K562 (cell line): Measurements from ENCODE around the gene GPR183. TPM values are rescaled to one million over a fixed set of nuclear protein-coding genes. Genes with fewer than 3 reads are reported as not detected.
A peak's percentile ranks its signal among the peaks of the same experiment; 100 is the strongest.

Experiments
- ATAC-seq: fragments of 200-7000 bp; cut with Tn5 transposase; 3 replicates; pipeline ENCODE4 v1.9.1; 2020; ENCODE audit warnings: moderate library complexity
- BruUV-seq: library from RNA; stranded (reverse); fragments of 400-500 nt; replicated peaks from 2 replicates; lab custom pipeline; 2021; lab: Mats Ljungman, UMichigan
- CTCF ChIA-PET: fragments of 300-600 bp; formaldehyde crosslinking; extraction: SDS; loops from one replicate; lab custom pipeline; 2021; ENCODE audit warnings: low intra/inter-chr PET ratio; lab: Yijun Ruan, JAX
- POLR2A ChIA-PET: fragments of 300-600, 350-650 bp; sonication (Branson Sonifier 250); formaldehyde crosslinking; extraction: SDS; loops from one replicate; lab custom pipeline; 2021; ENCODE audit warnings: antibody characterized with exemption, inconsistent platforms; lab: Yijun Ruan, JAX
- DNase-seq, 4 experiments: peaks; one replicate each; pipeline versions ENCODE4 v3.0.0 to v3.0.0-alpha.2; 2011 to 2018; ENCODE audit warnings: low spot score in 3 of 4, mixed read lengths in 3 of 4; ENCODE audit errors: extremely low read depth in 1 of 4
- FAIRE-seq: peaks from 2 replicates; lab custom pipeline; 2011; peaks lifted over from hg19 to GRCh38; lab: Jason Lieb, UNC
- H2AFZ ChIP-seq: 2 replicates; pipeline ENCODE4 v1.6.0; 2011; ENCODE audit warnings: low read depth, low read length, control low read depth, inconsistent platforms
- H3K27ac ChIP-seq: fragments of 200-600 bp; 3 replicates; pipeline ENCODE4 v1.8.0; 2011; ENCODE audit warnings: low read depth, mild to moderate bottlenecking, control low read depth, inconsistent platforms, low read length, moderate library complexity, mixed read lengths; ENCODE audit errors: extremely low read depth
- H3K27me3 ChIP-seq, 2 experiments: fragments of 300-600 bp in 1 of 2; 2 replicates in 1 of 2; 3 replicates in 1 of 2; pipeline versions ENCODE4 v1.6.0 to v1.8.0; 2011; ENCODE audit warnings: inconsistent platforms in 2 of 2, low read length in 2 of 2, mild to moderate bottlenecking in 1 of 2, mixed read lengths in 1 of 2, moderate library complexity in 1 of 2; ENCODE audit not compliant: control insufficient read depth in 2 of 2, insufficient read depth in 2 of 2
- H3K36me3 ChIP-seq: fragments of 300-600 bp; 3 replicates; pipeline ENCODE4 v1.8.0; 2011; ENCODE audit warnings: mild to moderate bottlenecking, low read length, inconsistent platforms; ENCODE audit not compliant: control insufficient read depth, insufficient read depth
- H3K4me1 ChIP-seq, 2 experiments: fragments of 200-600 bp in 1 of 2; replicated peaks in 1 of 2; 2 replicates in 1 of 2; 3 replicates in 1 of 2; pipeline versions ENCODE4 v1.5.1 to v1.8.0; 2011; ENCODE audit warnings: inconsistent platforms in 2 of 2, low read length in 2 of 2, mild to moderate bottlenecking in 1 of 2, mixed read lengths in 1 of 2, moderate library complexity in 1 of 2; ENCODE audit not compliant: control insufficient read depth in 2 of 2, insufficient read depth in 2 of 2
- H3K4me2 ChIP-seq: 2 replicates; pipeline ENCODE4 v1.6.1; 2011; ENCODE audit warnings: low read length, control low read depth, inconsistent platforms, mixed read lengths; ENCODE audit not compliant: insufficient read depth
- H3K4me3 ChIP-seq: fragments of 200-600 bp; sonication (generic), shearing (Covaris generic); 2 replicates; pipeline ENCODE4 v1.5.1; 2016; ENCODE audit warnings: control low read depth, inconsistent platforms
- H3K79me2 ChIP-seq: fragments of 200-600 bp; 3 replicates; pipeline ENCODE4 v1.8.0; 2011; ENCODE audit warnings: low read length, inconsistent platforms; ENCODE audit not compliant: control insufficient read depth, insufficient read depth
- H3K9ac ChIP-seq, 2 experiments: 2 replicates each; pipeline versions ENCODE4 v1.6.0 to v1.6.1; 2011; ENCODE audit warnings: low read depth in 2 of 2, low read length in 2 of 2, control low read depth in 1 of 2, inconsistent platforms in 1 of 2, mild to moderate bottlenecking in 1 of 2, mixed read lengths in 1 of 2; ENCODE audit not compliant: insufficient read depth in 1 of 2
- H3K9me1 ChIP-seq: one replicate; pipeline ENCODE4 v1.6.0; 2011; ENCODE audit warnings: inconsistent platforms, mild to moderate bottlenecking, low read length, moderate library complexity; ENCODE audit not compliant: control insufficient read depth, insufficient read depth
- H3K9me3 ChIP-seq: replicated peaks from 2 replicates; pipeline ENCODE4 v1.5.1; 2011; ENCODE audit warnings: low read depth, low read length, inconsistent platforms; ENCODE audit not compliant: control insufficient read depth, insufficient read depth
- H4K20me1 ChIP-seq: replicated peaks from 2 replicates; pipeline ENCODE4 v1.6.1; 2011; ENCODE audit warnings: low read length, inconsistent platforms, mixed read lengths; ENCODE audit not compliant: control insufficient read depth, insufficient read depth
- FOXM1 ChIP-seq, 2 experiments: fragments of 450-650 bp in 1 of 2; sonication (generic) in 1 of 2; formaldehyde crosslinking in 1 of 2; IDR thresholded peaks; 2 replicates each; pipeline versions ENCODE4 v1.6.1 to v1.9.0; 2017 to 2022; ENCODE audit warnings: low read depth in 2 of 2, mild to moderate bottlenecking in 2 of 2, missing genetic modification reagents in 1 of 2, moderate library complexity in 1 of 2
- MGA ChIP-seq: fragments of 450-650 bp; IDR thresholded peaks from 2 replicates; pipeline ENCODE4 v1.6.1; 2016; ENCODE audit warnings: mild to moderate bottlenecking, moderate library complexity
- MXD1 ChIP-seq: fragments of 250-450 bp; sonication (Bioruptor Pico); IDR thresholded peaks from 2 replicates; pipeline ENCODE4 v1.8.0; 2021; ENCODE audit warnings: borderline replicate concordance, mild to moderate bottlenecking, moderate library complexity; ENCODE audit not compliant: poor library complexity, severe bottlenecking
- RCOR1 ChIP-seq, 2 experiments: IDR thresholded peaks; 2 replicates each; pipeline ENCODE4 v1.6.1; 2012; ENCODE audit warnings: low read depth in 2 of 2, low read length in 2 of 2, borderline replicate concordance in 1 of 2, improper control_type of control experiment in 1 of 2
- TEAD4 ChIP-seq, 2 experiments: sonication (generic) in 1 of 2; formaldehyde crosslinking in 1 of 2; IDR thresholded peaks; 2 replicates each; pipeline versions ENCODE4 v1.6.1 to v1.8.0; 2012 to 2022; ENCODE audit warnings: borderline replicate concordance in 1 of 2, inconsistent platforms in 1 of 2, low read length in 1 of 2, mild to moderate bottlenecking in 1 of 2, missing genetic modification reagents in 1 of 2
- ZNF431 ChIP-seq: sonication (generic); formaldehyde crosslinking; IDR thresholded peaks from 2 replicates; pipeline ENCODE4 v1.8.0; 2022; ENCODE audit warnings: mild to moderate bottlenecking, missing genetic modification reagents
- WGBS: fragments of 100-300 bp; shearing (Covaris generic); methylation state at CpG from one replicate; pipeline ENCODE4 v1.1.6; 2016; ENCODE audit warnings: low coverage, mixed read lengths; ENCODE audit not compliant: insufficient coverage; ENCODE audit errors: missing lambda C conversion rate; 5-methylcytosine and 5-hydroxymethylcytosine counted together
- in situ Hi-C: fragments of 300-500 bp; cut with MboI; formaldehyde crosslinking; loops from 4 replicates; pipeline ENCODE4 v1.15.0; 2018; ENCODE audit warnings: inconsistent platforms, mixed read lengths
- intact Hi-C: fragments of 100-400 bp; cut with micrococcal nuclease; formaldehyde crosslinking; loops from 2 replicates; pipeline ENCODE4 v1.14.2; 2022
- polyA plus RNA-seq, 8 experiments: library from polyadenylated mRNA; depleted of rRNA in 4 of 8; stranded (reverse) in 5 of 8; unstranded in 3 of 8; fragments of >200 nt; fragmentation: Nextera tagmentation in 2 of 8; fragmentation: Illumina TruSeq in 1 of 8; extraction: Ambion mirVana in 2 of 8; extraction: Trizol in 1 of 8; gene quantifications; 2 replicates each; pipeline versions ENCODE4 v1.2.1 to v1.2.3, GENCODE V29; 2011 to 2014; ENCODE audit warnings: inconsistent platforms in 1 of 8, missing spikeins in 1 of 8
- total RNA-seq, 7 experiments: library from RNA; depleted of rRNA in 6 of 7; stranded (reverse); fragments of >200 nt in 6 of 7; fragmentation: Illumina TruSeq in 2 of 7; extraction: Trizol in 2 of 7; gene quantifications; 2 replicates each; pipeline versions ENCODE4 v1.2.1 to v1.2.3, GENCODE V29; 2011 to 2021; ENCODE audit warnings: low replicate concordance in 1 of 7

Gene GPR183
- total and polyA plus RNA-seq, 9 of the 15 experiments (the other 6 are each of a cell fraction or from before 2014, with no cell fraction given): 1.3 to 10.2 (median 3.7) TPM

GRCh38 chr13:99267927-99268326, 39.3 kb downstream of the GPR183 start:
- Histone ChIP-seq H3K9me3 (no peaks in the 10 kb centered on the region), H2AFZ (no peak overlapping the region), H3K4me3 (no peak overlapping the region), H3K4me1 (peaks cover 7 to 24% of the 10 kb centered on the region in 2 experiments; a peak in 3 of 5 replicates), H3K9me1 (no peaks in the 10 kb centered on the region), H3K36me3 (peaks cover 6% of the 10 kb centered on the region; the same call in 2 of the 3 replicates), H4K20me1 (no peaks in the 10 kb centered on the region), H3K79me2 (peaks cover 25% of the 10 kb centered on the region; the same call in 2 of the 3 replicates), H3K27ac (peak overlapping the region; percentile 20; the same call in 1 of the 3 replicates), H3K9ac (peak overlapping the region in 1 of 2 experiments; percentile 56; a peak in 1 of 4 replicates), H3K27me3 (no peaks in the 10 kb centered on the region), H3K4me2 (peak overlapping the region; percentile 43)
- 0% methylated on average over 4 of the region's 4 CpGs for WGBS
- POLR2A ChIA-PET: interaction anchor here (0.6 kb wide), 1 partner anchor 345 kb away, joined by 3 read pairs; no protein-coding TSS in a partner anchor
- ATAC-seq: peak; percentile 33; the same call in 2 of the 3 replicates
- no TSS peak for BruUV-seq
- in situ Hi-C loops (loop anchor here (5.0 kb wide), 2 partner anchors 91 to 169 kb away; no protein-coding TSS in a partner anchor), intact Hi-C loops (loop anchor here (2.0 to 10.0 kb wide), 5 partner anchors 64 to 593 kb away; partner anchors contain the start of gene UBAC2)
- CTCF ChIA-PET: interaction anchor here (5.6 kb wide), 1 partner anchor 168 kb away, joined by 73 read pairs; no protein-coding TSS in a partner anchor
- DNase-seq: peak; percentile 18 to 65 (median 32)
- FAIRE-seq: peak; percentile 74
- TF ChIP-seq MXD1 (CRISPR knock-in tag): no peak
- TF ChIP-seq TEAD4 (IDR thresholded peaks at IDR 0.05; ENCODE audit: low read length): peak; percentile 78; the same call in 1 of the 2 replicates
- no peak for TF ChIP-seq TEAD4 (CRISPR knock-in tag; IDR thresholded peaks at IDR 0.05; ENCODE audit: borderline replicate concordance)
- no peak for TF ChIP-seq ZNF431
- TF ChIP-seq MGA: peak; percentile 35
- TF ChIP-seq RCOR1 (IDR thresholded peaks at IDR 0.05; ENCODE audit: borderline replicate concordance in 1 of 2, low read depth in 2 of 2, low read length in 2 of 2): peak in 1 of 2 experiments; percentile 21; a peak in 1 of 4 replicates
- TF ChIP-seq FOXM1 (IDR thresholded peaks at IDR 0.05; ENCODE audit: low read depth): 0 out of 2 replicates have a peak, but pooled peaks have one; percentile 16
- TF ChIP-seq FOXM1 (CRISPR knock-in tag; IDR thresholded peaks at IDR 0.05; ENCODE audit: low read depth): no peak
